ENCODE data around the gene SMTNL1.
"Not testable (repeated sequence)": the region's sequence is repeated elsewhere in the genome, so short reads cannot be mapped to it uniquely, and the experiment has no call there.

The SMTNL1 gene

DNA sequence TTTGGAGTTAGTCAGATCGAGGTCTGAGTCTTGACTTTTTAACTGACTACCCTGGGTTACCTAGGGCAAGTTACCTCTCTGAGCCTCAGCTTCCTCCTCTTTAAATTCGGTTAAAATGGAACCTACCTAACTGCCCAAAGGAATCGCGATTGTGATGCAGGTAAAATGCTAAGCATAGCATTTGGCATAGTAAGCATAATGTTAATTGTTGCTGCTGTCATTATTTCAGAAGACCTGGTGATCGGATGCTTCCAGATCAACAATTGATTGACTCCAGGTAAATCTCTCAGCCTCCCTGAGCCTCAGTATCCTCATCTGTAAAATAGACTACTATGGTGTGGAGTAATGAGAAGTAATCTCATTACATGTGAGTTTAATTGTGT is 21.3 kb upstream of the SMTNL1 start:
- peak overlapping the region; percentile 98 for H3K4me3 ChIP-seq (ENCODE audit: low read depth, low read length)
- TF ChIP-seq, protein P1, sequence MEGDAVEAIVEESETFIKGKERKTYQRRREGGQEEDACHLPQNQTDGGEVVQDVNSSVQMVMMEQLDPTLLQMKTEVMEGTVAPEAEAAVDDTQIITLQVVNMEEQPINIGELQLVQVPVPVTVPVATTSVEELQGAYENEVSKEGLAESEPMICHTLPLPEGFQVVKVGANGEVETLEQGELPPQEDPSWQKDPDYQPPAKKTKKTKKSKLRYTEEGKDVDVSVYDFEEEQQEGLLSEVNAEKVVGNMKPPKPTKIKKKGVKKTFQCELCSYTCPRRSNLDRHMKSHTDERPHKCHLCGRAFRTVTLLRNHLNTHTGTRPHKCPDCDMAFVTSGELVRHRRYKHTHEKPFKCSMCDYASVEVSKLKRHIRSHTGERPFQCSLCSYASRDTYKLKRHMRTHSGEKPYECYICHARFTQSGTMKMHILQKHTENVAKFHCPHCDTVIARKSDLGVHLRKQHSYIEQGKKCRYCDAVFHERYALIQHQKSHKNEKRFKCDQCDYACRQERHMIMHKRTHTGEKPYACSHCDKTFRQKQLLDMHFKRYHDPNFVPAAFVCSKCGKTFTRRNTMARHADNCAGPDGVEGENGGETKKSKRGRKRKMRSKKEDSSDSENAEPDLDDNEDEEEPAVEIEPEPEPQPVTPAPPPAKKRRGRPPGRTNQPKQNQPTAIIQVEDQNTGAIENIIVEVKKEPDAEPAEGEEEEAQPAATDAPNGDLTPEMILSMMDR (IDR thresholded peaks at IDR 0.05; ENCODE audit: borderline replicate concordance, insufficient read depth, low read depth, low read length) = no peak

DNA sequence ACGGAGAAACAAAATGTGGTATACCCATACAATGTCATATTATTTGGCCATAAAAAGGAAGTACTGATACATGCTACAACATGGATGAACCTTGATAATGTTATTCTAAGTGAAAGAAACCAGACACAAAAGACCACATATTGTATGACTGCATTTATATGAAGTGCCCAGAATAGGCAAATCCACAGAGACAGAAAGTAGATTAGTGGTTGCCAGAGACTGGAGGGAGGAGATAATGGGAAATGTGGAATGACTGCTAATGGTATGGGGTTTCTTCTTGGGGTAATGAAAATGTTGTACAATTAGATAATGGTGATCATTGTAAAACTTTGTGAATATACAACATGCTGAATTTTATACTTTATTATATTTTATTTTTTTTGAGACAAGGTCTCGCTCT is 16.3 kb upstream of the SMTNL1 start:
- TF ChIP-seq, protein P1 (IDR thresholded peaks at IDR 0.05; ENCODE audit: borderline replicate concordance, insufficient read depth, low read depth, low read length) = no peak
- no peak overlapping the region for H3K4me3 ChIP-seq (ENCODE audit: low read depth, low read length)

DNA sequence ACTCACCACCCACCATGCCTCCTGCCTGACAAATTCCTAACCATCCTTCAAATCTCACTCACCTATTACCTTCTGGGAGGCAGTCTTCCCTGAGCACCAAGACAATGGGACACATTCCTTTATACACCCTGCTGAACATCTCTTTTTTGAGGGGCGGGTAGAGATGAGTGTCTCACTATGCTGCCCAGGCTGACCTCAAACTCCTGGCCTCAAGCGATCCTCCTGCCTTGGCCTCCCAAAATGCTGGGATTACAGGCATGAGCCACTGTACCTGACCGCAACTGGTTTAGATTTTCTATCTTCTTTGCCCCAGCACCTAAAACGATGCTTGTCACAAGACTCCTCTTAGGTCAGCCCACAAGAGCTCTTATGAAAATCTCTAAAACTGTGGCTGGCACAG is 14.0 kb upstream of the SMTNL1 start:
- TF ChIP-seq, protein P1 (IDR thresholded peaks at IDR 0.05; ENCODE audit: borderline replicate concordance, insufficient read depth, low read depth, low read length) = no peak
- H3K4me3 ChIP-seq (ENCODE audit: low read depth, low read length) = no peak overlapping the region

DNA sequence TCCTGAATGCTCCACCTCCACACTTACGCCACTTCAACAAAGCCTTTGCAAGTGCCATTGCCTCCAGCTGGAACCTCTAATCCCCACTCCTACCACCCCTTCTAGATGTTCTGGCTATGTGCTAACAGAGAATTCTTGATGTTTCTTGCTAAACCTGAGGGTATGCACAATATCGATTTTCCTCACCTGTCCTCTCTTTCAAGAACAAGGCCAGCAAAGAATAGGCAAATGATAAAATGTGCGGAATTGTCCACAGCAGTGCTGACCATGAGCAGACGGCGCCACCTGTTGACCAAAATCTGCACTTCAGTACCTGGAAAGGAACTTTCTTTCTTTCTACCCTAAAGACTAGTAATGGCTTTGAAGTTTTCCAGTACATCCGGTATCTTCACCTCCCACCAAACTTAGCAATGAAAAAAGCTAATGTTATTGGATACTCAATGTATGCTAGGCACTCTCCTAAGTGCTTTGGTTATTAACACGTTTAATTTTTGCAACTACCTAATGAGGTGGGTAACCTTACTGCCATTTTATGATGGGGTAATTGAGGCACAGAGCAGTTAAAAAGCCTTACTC is 10.3 kb upstream of the SMTNL1 start:
- TF ChIP-seq, protein P1 (IDR thresholded peaks at IDR 0.05; ENCODE audit: borderline replicate concordance, insufficient read depth, low read depth, low read length) = peak; percentile 77
- H3K4me3 ChIP-seq (ENCODE audit: low read depth, low read length) = no peak overlapping the region

DNA sequence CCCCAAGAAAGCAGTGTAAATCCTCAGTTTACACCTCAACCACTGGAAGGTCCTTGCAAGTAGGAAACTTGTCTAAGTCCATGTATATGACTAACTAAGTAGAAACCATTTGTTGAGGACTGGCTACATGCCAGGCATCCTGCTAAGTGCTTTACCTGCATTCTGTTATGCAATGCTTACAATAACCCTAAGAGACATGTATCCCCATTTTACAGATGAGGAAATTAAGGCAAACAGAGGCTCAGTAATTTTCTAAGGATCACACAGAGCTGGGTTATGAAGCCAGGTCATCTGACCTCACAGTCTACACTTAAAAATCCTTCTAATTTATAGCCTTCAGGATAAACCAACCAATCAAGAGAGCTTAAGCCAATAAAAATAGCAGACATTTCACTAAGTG is 8.4 kb upstream of the SMTNL1 start:
- H3K4me3 ChIP-seq (ENCODE audit: low read depth, low read length) = no peak overlapping the region
- TF ChIP-seq, protein P1 (IDR thresholded peaks at IDR 0.05; ENCODE audit: borderline replicate concordance, insufficient read depth, low read depth, low read length) = no peak

DNA sequence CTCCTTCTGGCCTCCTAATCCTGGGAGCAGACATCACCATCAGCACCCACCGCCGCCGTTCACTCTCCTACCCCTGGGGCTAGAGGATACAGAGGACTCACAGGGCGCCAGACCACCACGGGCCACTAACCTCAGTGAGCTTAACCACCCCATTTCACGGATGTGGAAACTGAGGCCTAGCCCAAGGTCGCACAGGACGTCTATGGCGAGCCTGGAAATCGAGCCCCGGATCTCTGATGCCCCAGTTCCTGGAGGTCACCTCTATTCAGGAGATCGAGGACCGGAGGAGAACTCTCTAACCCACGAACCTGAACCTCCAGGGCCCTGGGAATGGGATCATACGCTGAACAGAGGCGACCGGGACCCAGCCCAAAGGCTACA is 7.2 kb upstream of the SMTNL1 start:
- TF ChIP-seq, protein P1 (IDR thresholded peaks at IDR 0.05; ENCODE audit: borderline replicate concordance, insufficient read depth, low read depth, low read length) = no peak
- peak overlapping the region; percentile 72 for H3K4me3 ChIP-seq (ENCODE audit: low read depth, low read length)

DNA sequence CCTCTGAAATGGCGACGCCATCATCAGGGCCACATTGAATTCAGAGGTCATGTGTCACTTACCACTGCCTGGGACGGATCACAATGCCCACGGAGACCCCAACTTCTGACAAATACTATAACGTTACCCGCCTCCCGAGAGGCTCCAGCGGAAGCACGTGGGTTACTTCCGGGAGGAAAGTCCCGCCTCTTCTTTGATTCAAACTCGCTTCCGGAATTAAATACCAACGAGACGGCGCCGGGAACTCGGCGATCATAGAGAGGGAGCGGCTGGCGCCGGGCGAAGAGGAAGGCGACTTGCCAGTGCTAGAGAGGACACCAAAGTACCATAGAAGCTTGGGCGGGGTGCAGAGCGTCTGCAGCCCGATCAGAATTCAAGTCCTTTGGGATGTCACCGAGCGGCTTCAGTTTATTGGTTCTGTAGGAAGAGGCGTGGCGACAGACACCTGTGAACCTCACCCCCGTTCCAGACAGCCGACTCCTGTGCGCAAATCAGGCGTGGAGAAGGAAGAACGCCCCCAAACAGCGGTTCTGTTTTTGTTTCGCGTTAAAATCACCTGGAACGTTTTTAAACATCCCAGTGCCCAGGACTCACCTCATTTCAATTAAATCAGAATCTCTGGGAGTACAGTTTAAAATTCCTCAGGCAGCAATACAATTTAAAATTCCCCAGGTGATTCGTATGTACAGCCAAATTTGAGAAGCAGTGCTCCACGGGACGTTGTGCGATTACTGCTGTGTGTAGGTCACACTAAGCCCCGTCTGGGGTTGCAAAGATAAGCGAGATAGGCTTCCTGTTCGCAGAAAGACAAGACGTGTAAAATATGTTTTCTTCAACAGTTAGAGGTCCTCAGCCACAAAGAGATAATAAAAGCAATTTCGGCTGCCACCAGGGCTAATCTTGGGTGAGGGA is 6.5 kb upstream of the SMTNL1 start, which contains the start of gene TIMM10:
Gene TIMM10, minus strand, starts transcription at position 159 of the 912 bp plus-strand sequence. CDS start 565 bp downstream, outside the sequence.
- TF ChIP-seq, protein P1 (IDR thresholded peaks at IDR 0.05; ENCODE audit: borderline replicate concordance, insufficient read depth, low read depth, low read length) = no peak
- peak within 1 kb of the TSS; percentile 72 for H3K4me3 ChIP-seq (ENCODE audit: low read depth, low read length)

DNA sequence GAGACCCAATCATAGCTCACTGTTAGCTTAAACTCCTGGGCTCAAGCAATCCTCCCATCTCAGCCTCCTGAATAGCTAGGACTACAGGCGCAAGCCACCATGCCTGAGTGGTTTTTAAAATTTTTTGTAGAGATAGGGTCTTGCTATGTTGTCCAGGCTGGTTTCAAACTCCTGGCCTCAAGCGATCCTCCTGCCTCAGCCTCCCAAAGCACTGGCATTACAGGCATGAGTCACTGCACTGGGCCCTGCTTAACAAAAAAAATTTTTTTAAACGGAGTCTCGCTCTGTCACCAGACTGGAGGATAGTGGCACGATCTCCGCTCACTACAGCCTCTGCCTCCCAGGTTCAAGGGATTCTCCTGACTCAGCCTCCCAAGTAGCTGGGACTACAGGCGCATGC is 2.9 kb upstream of the SMTNL1 start:
- not testable (repeated sequence) for H3K4me3 ChIP-seq (ENCODE audit: low read depth, low read length)
